Endothelial cell of umbilical vein (primary cell): ENCODE results near the gene STRN3. TPM values are rescaled to one million over a fixed set of nuclear protein-coding genes. Genes with fewer than 3 reads are reported as not detected.

ENCODE experiments used
- BruUV-seq: library from RNA; stranded (reverse); fragments of 400-500 nt; replicated peaks from 2 replicates; lab custom pipeline; 2021; lab: Mats Ljungman, UMichigan
- CTCF ChIA-PET: fragments of 300-600, 350-600 bp; sonication (Branson Sonifier 250); formaldehyde crosslinking; loops from one replicate; lab custom pipeline; 2021; ENCODE audit warnings: antibody characterized with exemption, inconsistent platforms; lab: Charles Lee
- POLR2A ChIA-PET: fragments of 300-600, 350-600 bp; sonication (Branson Sonifier 250); formaldehyde crosslinking; loops from one replicate; lab custom pipeline; 2021; ENCODE audit warnings: antibody characterized with exemption, inconsistent platforms; lab: Charles Lee
- DNase-seq: peaks from one replicate; pipeline ENCODE4 v3.0.0-alpha.2; 2011; ENCODE audit warnings: low read depth, low spot score
- FAIRE-seq: peaks from 2 replicates; lab custom pipeline; 2011; peaks lifted over from hg19 to GRCh38; lab: Jason Lieb, UNC
- H2AFZ ChIP-seq: 2 replicates; pipeline ENCODE4 v1.6.0; 2012; ENCODE audit warnings: low read depth, low read length, control low read depth, inconsistent platforms
- H3K27ac ChIP-seq: 2 replicates; pipeline ENCODE4 v1.5.1; 2011; ENCODE audit warnings: low read depth, mild to moderate bottlenecking, control low read depth, low read length, moderate library complexity; ENCODE audit not compliant: insufficient read depth
- H3K27me3 ChIP-seq, 2 experiments: 2 replicates each; pipeline versions ENCODE4 v1.6.0 to v1.6.1; 2011; ENCODE audit warnings: low read length in 2 of 2, mixed read lengths in 1 of 2; ENCODE audit not compliant: control insufficient read depth in 2 of 2, insufficient read depth in 2 of 2
- H3K36me3 ChIP-seq, 2 experiments: 2 replicates in 1 of 2; 3 replicates in 1 of 2; pipeline ENCODE4 v1.5.1; 2011; ENCODE audit warnings: low read length in 2 of 2, mild to moderate bottlenecking in 1 of 2, moderate library complexity in 1 of 2; ENCODE audit not compliant: control insufficient read depth in 2 of 2, insufficient read depth in 2 of 2; ENCODE audit errors: extremely low read depth in 1 of 2
- H3K4me1 ChIP-seq: 3 replicates; pipeline ENCODE4 v1.5.1; 2011; ENCODE audit warnings: mild to moderate bottlenecking, low read length; ENCODE audit not compliant: control insufficient read depth, insufficient read depth; ENCODE audit errors: extremely low read depth
- H3K4me2 ChIP-seq: 2 replicates; pipeline ENCODE4 v1.6.1; 2011; ENCODE audit warnings: low read length, control low read depth, mixed read lengths; ENCODE audit not compliant: insufficient read depth
- H3K4me3 ChIP-seq, 3 experiments: fragments of 200-600 bp in 1 of 3; sonication (generic), shearing (Covaris generic) in 1 of 3; replicated peaks in 1 of 3; 2 replicates each; pipeline ENCODE4 v1.5.1; 2011 to 2016; ENCODE audit warnings: control low read depth in 3 of 3, low read length in 3 of 3, mild to moderate bottlenecking in 2 of 3, inconsistent platforms in 1 of 3, low read depth in 1 of 3, moderate library complexity in 1 of 3; ENCODE audit not compliant: insufficient read depth in 1 of 3
- H3K79me2 ChIP-seq: 2 replicates; pipeline ENCODE4 v1.6.0; 2012; ENCODE audit warnings: low read length, inconsistent platforms; ENCODE audit not compliant: control insufficient read depth, insufficient read depth
- H3K9ac ChIP-seq: replicated peaks from 2 replicates; pipeline ENCODE3; 2011; ENCODE audit warnings: low read length, control low read depth; ENCODE audit not compliant: insufficient read depth; ENCODE audit errors: extremely low read depth
- H3K9me1 ChIP-seq: replicated peaks from 3 replicates; pipeline ENCODE4 v1.6.0; 2011; ENCODE audit warnings: mild to moderate bottlenecking, low read length; ENCODE audit not compliant: control insufficient read depth, insufficient read depth; ENCODE audit errors: extremely low read depth
- H3K9me3 ChIP-seq: replicated peaks from 2 replicates; pipeline ENCODE4 v1.5.1; 2012; ENCODE audit warnings: low read length, inconsistent platforms; ENCODE audit not compliant: control insufficient read depth, insufficient read depth
- H4K20me1 ChIP-seq: replicated peaks from 2 replicates; pipeline ENCODE3; 2011; ENCODE audit warnings: mild to moderate bottlenecking, low read length; ENCODE audit not compliant: control insufficient read depth, insufficient read depth; ENCODE audit errors: extremely low read depth
- EZH2 ChIP-seq: IDR thresholded peaks from 2 replicates; pipeline ENCODE4 v1.6.1; 2012; ENCODE audit warnings: borderline replicate concordance, low read depth, mild to moderate bottlenecking, moderate library complexity, low read length, inconsistent platforms; ENCODE audit not compliant: severe bottlenecking
- FOS ChIP-seq: IDR thresholded peaks from 2 replicates; pipeline ENCODE4 v1.6.1; 2011; ENCODE audit warnings: mild to moderate bottlenecking, low read length, moderate library complexity, borderline replicate concordance; ENCODE audit not compliant: insufficient read depth
- GATA2 ChIP-seq: IDR thresholded peaks from 2 replicates; pipeline ENCODE4 v1.7.0; 2011; ENCODE audit warnings: low read depth, mild to moderate bottlenecking, moderate library complexity, mixed read lengths, low read length; ENCODE audit not compliant: insufficient read length, insufficient read depth
- JUN ChIP-seq: IDR thresholded peaks from 2 replicates; pipeline ENCODE4 v1.6.1; 2011; ENCODE audit warnings: borderline replicate concordance, low read depth; ENCODE audit not compliant: insufficient read length, insufficient read depth
- MYC ChIP-seq: IDR thresholded peaks from one replicate; pipeline ENCODE4 v1.6.1; 2011; ENCODE audit warnings: mild to moderate bottlenecking, low read depth, low read length
- POLR2A ChIP-seq: IDR thresholded peaks from 2 replicates; pipeline ENCODE4 v1.6.1; 2012; ENCODE audit warnings: low read depth, mild to moderate bottlenecking, control low read depth, low read length
- POLR2AphosphoS5 ChIP-seq: IDR thresholded peaks from 2 replicates; pipeline ENCODE4 v1.6.1; 2012; ENCODE audit warnings: low read depth, mild to moderate bottlenecking, control low read depth, low read length, moderate library complexity; ENCODE audit not compliant: insufficient read depth
- dilution Hi-C: fragments of 300-500 bp; cut with MboI; formaldehyde crosslinking; loops from one replicate; pipeline ENCODE4 v1.15.0; 2019; ENCODE audit warnings: low sequenced_read_pairs; ENCODE audit not compliant: extremely low pct_ligation_motif_present
- intact Hi-C: fragments of 100-400 bp; cut with micrococcal nuclease; formaldehyde crosslinking; loops from one replicate; pipeline ENCODE4 v1.10.0; 2022
- polyA plus RNA-seq, 4 experiments: library from polyadenylated mRNA; depleted of rRNA in 3 of 4; stranded (reverse) in 3 of 4; unstranded in 1 of 4; fragments of >200 nt; gene quantifications; 2 replicates each; pipeline versions ENCODE4 v1.2.1 to v1.2.3, GENCODE V29; 2011 to 2012; ENCODE audit warnings: missing spikeins in 1 of 4
- total RNA-seq: library from RNA; stranded (reverse); gene quantifications from 2 replicates; pipeline ENCODE4 v1.2.3, GENCODE V29; 2021
- TF ChIP-seq, protein P1 (sequence below), 2 donors: IDR thresholded peaks; 1 replicate in 1 of 2; 2 replicates in 1 of 2; pipeline ENCODE4 v1.5.1; 2011; ENCODE audit warnings: low read length in 2 of 2, mild to moderate bottlenecking in 2 of 2, moderate library complexity in 2 of 2, control low read depth in 1 of 2, inconsistent platforms in 1 of 2, low read depth in 1 of 2; ENCODE audit not compliant: insufficient read depth in 1 of 2; ENCODE audit errors: extremely low read depth in 1 of 2
- TF ChIP-seq, protein P2 (sequence below): IDR thresholded peaks from 2 replicates; pipeline ENCODE4 v1.6.1; 2011; ENCODE audit not compliant: insufficient read depth, insufficient read length

STRN3 gene
- total and polyA plus RNA-seq, 2 donors (not counting 3 experiments of a cell fraction or from before 2014, with no cell fraction given), result 8.4 to 35.1 TPM

DNA sequence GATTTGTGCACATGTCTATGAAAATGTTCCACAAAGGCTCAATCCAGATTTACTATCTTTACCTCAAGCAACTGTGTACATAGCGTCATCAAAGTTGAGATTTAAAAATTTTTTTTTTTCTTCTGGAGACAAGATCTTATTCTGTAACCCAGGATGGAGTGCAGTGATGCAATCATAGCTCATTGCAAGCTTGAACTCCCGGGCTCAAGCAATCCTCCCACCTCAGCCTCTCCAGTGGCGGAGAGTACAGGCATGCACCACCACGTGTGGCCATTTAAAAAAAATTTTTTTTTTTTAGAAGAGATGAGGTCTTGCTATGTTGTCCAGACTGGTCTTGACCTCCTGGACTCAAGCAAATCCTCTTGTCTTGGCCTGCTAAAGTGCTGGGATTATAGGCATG lies 149.5 kb downstream of the STRN3 start:
- ChIA-PET CTCF (no interaction called here), POLR2A (no interaction called here)

More for the DNA sequence above, 149.5 kb downstream of the STRN3 start:
- dilution Hi-C loops (no loop called here), intact Hi-C loops (no loop called here)
- Histone ChIP-seq H3K9ac (no peak overlapping the region), H3K27ac (no peak overlapping the region), H3K27me3 (peaks cover 38 to 53% of the 10 kb centered on the region in 2 experiments), H3K4me2 (no peak overlapping the region), H3K9me1 (no peaks in the 10 kb centered on the region), H2AFZ (no peak overlapping the region), H3K4me1 (peaks cover 12% of the 10 kb centered on the region), H3K4me3 (no peak overlapping the region), H3K79me2 (no peaks in the 10 kb centered on the region), H4K20me1 (no peaks in the 10 kb centered on the region), H3K9me3 (no peaks in the 10 kb centered on the region), H3K36me3 (no peaks in the 10 kb centered on the region)
- no TSS peak for BruUV-seq
- TF ChIP-seq JUN (no peak), GATA2 (no peak), EZH2 (no peak), POLR2AphosphoS5 (no peak), MYC (no peak), FOS (no peak), POLR2A (no peak)
- TF ChIP-seq, protein P1, sequence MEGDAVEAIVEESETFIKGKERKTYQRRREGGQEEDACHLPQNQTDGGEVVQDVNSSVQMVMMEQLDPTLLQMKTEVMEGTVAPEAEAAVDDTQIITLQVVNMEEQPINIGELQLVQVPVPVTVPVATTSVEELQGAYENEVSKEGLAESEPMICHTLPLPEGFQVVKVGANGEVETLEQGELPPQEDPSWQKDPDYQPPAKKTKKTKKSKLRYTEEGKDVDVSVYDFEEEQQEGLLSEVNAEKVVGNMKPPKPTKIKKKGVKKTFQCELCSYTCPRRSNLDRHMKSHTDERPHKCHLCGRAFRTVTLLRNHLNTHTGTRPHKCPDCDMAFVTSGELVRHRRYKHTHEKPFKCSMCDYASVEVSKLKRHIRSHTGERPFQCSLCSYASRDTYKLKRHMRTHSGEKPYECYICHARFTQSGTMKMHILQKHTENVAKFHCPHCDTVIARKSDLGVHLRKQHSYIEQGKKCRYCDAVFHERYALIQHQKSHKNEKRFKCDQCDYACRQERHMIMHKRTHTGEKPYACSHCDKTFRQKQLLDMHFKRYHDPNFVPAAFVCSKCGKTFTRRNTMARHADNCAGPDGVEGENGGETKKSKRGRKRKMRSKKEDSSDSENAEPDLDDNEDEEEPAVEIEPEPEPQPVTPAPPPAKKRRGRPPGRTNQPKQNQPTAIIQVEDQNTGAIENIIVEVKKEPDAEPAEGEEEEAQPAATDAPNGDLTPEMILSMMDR (IDR thresholded peaks at IDR 0.05; ENCODE audit: extremely low read depth in 1 of 2, insufficient read depth in 1 of 2, low read depth in 1 of 2, low read length in 2 of 2), result no peak
- TF ChIP-seq, protein P2, sequence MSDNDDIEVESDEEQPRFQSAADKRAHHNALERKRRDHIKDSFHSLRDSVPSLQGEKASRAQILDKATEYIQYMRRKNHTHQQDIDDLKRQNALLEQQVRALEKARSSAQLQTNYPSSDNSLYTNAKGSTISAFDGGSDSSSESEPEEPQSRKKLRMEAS, result no peak
- FAIRE-seq (no peak), DNase-seq (no peak)
